A549 (cell line): Measurements from ENCODE around the gene TUBGCP3.

Experiments used
- CTCF ChIP-seq: fragments of >200 bp; sonication (Bioruptor Twin); formaldehyde crosslinking; IDR thresholded peaks from 3 replicates; pipeline ENCODE4 v1.5.1; 2016
- EP300 ChIP-seq, 2 experiments: fragments of >200 bp; sonication (Bioruptor Twin); formaldehyde crosslinking; IDR thresholded peaks; 2 replicates in 1 of 2; 3 replicates in 1 of 2; pipeline ENCODE4 v1.6.1; 2016 to 2017
- KDM1A ChIP-seq: fragments of 200-600 bp; sonication (generic); IDR thresholded peaks from 2 replicates; pipeline ENCODE4 v1.6.1; 2016; ENCODE audit warnings: low read depth, mild to moderate bottlenecking
- KDM5A ChIP-seq: fragments of 200-600 bp; sonication (generic); IDR thresholded peaks from 2 replicates; pipeline ENCODE4 v1.6.1; 2016; ENCODE audit warnings: antibody characterized with exemption, mild to moderate bottlenecking
- POLR2A ChIP-seq: IDR thresholded peaks from 2 replicates; pipeline ENCODE4 v1.6.1; 2012; ENCODE audit warnings: mild to moderate bottlenecking, low read length
- REST ChIP-seq: fragments of 200-600 bp; sonication (generic); IDR thresholded peaks from 2 replicates; pipeline ENCODE4 v1.6.1; 2016; ENCODE audit warnings: antibody characterized with exemption, mild to moderate bottlenecking, moderate library complexity

GRCh38 chr13:112592181-112592580 lies 4.2 kb upstream of the TUBGCP3 start:
- TF ChIP-seq POLR2A (no peak), REST (no peak), CTCF (no peak), KDM5A (no peak), KDM1A (no peak), EP300 (IDR thresholded peaks at IDR 0.05) (no peak)
